Stimulated activated CD8-positive, alpha-beta memory T cell treated with anti-CD3 and anti-CD28 coated beads, Interleukin-15, amount 100 ng/mL, for 24 hours (primary cell): ENCODE data around the gene SLC17A2.

Experiments used
- DNase-seq: peaks from one replicate; pipeline ENCODE4 v3.0.0-alpha.2; 2020; ENCODE audit warnings: low read depth

SLC17A2 gene, protein sequence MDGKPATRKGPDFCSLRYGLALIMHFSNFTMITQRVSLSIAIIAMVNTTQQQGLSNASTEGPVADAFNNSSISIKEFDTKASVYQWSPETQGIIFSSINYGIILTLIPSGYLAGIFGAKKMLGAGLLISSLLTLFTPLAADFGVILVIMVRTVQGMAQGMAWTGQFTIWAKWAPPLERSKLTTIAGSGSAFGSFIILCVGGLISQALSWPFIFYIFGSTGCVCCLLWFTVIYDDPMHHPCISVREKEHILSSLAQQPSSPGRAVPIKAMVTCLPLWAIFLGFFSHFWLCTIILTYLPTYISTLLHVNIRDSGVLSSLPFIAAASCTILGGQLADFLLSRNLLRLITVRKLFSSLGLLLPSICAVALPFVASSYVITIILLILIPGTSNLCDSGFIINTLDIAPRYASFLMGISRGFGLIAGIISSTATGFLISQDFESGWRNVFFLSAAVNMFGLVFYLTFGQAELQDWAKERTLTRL

DNA sequence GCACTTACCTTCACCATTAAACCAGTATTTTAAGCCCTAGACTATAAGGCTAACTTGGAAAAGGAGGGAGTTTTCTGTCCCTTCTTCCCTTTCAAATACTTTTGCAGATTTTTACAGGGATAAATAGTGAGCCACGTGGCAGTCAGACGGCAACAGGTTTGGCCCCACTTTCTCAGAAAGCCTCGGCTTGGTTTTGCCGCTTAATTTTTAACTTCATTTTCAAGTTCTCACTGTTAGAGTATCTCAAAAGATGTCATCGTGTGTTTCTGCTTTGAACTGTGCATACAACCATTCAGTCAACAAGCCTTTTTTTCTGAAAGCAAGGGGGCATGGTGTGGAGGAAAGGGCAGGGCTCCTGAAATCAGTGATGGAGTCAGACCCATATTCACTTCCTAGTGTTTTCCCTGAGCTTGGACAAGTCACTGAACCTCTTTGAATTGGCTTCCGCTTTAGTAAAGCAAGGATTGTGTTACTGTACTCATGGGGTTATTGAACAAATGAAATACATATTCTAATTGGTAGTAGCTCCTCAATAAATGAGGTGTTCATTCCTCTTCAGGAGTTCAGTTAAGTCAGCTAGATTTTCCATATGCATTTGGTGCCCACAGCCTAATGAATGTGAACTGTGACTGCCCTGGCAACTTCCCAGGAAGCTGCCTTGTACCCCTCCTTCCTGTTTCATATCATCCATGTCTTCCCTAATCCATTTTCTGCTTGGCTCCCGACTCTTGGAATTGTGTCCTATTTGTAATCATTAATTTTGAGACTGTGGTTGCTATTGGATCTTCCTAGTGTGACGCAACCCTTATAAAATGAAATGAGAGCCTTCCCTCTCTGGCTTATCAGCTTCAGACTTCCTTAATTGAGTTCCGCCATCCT lies at the start of gene SLC17A2:
SLC17A2 (minus strand) TSS at position 160 of the 879 bp plus-strand sequence. CDS start 4,895 bp downstream, outside the sequence.
- DNase-seq: no peak

- no peak for DNase-seq
Observed at GRCh38 chr6:25975923-25976560, 45.6 kb upstream of the SLC17A2 start.

DNA sequence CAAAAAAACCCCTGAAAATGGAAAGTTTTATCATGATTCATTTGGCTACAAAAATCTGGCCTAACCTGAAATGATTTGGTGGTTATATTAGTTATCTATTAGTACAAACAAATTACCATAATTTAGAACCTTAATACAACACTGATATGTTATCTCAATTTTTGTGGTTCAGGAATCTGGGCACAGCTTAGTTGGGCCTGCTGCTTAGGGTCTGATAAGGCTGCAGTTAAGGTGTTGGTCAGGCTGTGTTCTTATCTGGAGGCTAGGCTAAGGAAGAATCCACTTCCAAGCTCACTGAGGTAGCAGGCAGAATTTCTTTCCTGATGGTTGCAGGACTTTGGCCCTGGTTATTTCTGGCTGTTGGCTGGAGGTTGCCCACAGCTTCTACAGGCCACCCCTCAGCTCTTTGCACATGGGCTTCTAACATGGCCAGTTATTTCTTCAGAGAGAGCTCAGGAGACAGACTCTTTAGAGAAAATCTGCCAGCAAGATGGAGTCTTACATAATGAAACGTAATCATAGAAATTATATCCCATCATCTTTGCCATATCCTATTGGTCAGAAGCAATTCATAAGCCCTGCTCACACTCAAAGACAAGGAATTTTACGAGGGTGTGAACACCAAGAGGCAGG lies 43.5 kb upstream of the SLC17A2 start:
- DNase-seq: no peak

- DNase-seq: no peak
Observed at GRCh38 chr6:25972902-25973301, 42.4 kb upstream of the SLC17A2 start.

- no peak for DNase-seq
Observed at GRCh38 chr6:25972128-25972527, 41.6 kb upstream of the SLC17A2 start.

DNA sequence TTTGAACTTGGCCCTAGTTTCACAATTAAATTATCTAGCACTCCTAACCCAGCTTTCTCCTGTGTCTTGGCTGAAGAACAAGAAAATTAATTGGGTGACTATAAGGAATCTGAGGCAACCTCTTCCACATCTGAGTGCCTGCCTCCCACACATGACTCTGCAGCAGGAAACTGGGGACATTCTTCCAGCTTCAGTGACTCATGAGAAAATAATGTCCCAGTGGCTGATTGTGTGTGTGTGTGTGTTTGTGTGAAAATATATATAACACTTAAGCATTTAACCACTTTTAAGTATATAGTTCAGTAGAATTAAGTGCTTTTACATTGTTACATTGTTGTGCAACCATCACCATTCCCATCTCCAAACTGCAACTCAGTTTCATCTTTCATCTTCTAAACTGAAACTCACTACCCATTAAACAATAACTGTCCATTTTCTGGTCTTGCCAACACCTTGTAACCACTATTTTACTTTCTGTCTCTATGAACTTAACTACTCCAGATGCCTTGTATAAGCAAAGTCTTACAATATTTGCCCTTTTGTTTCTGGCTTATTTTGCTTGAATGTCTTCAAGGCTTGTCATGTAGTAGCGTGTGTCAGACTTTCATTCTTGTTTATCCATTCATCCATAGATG lies 40.8 kb upstream of the SLC17A2 start:
- DNase-seq: no peak

GRCh38 chr6:25968769-25969168 lies 38.3 kb upstream of the SLC17A2 start:
- DNase-seq: no peak

DNA sequence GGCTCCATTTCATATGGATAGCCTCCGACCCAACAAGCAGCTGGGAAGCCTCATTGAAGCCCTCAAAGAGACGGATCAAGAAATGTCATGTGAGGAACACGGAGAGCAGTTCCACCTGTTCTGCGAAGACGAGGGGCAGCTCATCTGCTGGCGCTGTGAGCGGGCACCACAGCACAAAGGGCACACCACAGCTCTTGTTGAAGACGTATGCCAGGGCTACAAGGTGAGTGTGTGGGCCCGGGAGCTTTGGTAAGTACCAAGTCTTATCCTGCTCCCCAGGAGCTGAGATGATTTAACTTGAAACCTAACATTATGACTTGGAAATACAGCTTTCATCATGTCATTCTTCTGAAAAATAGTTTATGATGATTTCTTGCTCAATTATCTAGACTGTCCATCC lies 36.2 kb upstream of the SLC17A2 start:
- DNase-seq: no peak

GRCh38 chr6:25965058-25965457 lies 34.6 kb upstream of the SLC17A2 start:
- no peak for DNase-seq

DNA sequence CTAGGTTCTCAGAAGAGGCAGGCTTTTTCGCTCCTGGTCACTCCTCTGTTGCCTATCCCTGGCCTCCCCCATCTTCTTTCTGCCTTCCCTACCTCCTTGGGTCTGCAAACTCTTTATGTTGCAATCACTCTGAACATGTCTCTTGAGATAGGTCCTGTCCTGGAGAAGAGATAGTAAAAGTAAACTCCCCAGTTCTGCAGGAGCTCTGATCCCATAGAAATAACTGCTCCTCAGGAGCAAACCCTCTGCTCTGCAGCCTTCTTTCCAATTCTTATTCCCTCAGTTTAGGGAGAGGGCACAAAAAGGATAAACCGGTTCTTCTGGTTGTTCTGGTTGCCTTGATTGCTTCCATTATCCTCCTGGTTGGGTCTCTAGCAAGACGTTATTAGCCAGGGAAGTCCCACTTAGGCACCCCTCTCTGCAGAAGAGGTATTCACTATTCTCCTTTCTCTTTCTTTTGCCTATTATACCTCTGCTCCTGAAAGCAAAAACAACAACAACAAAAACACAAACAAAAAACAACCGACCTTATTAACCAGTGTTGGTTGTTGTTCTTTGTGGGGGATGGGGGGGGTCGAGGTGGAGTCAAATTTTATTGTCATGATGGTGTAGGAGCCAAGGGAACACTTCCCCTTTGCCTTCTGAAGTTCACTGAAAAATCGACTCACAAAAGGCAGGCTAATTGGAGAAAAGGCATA lies 33.1 kb upstream of the SLC17A2 start:
- DNase-seq: no peak

DNA sequence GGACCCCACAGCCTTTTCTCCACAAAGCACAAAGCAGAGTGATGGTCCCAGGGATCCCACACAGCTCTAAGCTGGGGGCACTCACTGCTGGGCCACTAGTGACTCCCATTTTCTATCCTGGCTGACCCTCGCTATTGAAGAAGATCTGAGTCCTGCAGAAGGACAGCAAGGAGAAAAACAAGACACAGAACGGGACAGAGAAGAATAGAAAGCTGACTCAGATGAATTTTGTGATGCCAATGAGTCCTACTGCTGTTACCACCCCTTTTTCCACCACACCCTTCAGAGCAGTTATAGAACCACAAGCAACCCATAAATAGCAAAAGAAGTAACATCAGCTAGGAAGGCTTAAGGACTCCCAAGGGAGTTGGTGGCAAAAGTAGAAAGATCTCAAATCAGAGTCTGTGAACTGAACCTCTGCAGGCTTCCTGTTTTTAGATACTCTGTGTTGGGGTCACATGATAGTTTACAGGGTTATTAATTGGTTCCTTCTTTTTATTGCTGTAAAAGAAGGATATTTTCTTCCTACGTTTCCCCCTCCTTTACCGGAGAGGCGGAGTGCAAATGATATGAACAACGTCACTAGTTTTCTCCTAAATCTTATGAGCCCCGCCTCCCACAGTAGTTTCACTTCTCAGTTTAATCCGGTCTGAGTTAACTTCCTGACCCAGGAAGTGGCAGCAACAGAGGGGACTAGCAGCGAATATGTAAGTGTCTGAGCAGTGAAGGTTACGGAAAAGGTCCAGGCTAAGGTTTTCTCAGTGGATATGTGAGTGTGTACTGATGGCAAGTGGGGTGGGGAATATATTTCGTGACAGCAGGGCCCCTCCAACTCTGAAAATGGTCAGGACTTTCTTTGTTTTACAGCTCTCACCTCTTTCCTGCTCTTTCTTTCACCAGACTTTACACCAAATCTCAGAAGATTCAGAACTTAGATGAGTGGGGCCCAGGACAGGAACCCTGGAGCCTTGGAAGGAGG lies 31.9 kb upstream of the SLC17A2 start, which contains the start of gene TRIM38:
TRIM38 (plus strand) TSS at position 654 of the 979 bp plus-strand sequence. CDS start 3,721 bp downstream, outside the sequence.
- no peak for DNase-seq

GRCh38 chr6:25961619-25962148 lies 31.2 kb upstream of the SLC17A2 start:
- DNase-seq: no peak

DNA sequence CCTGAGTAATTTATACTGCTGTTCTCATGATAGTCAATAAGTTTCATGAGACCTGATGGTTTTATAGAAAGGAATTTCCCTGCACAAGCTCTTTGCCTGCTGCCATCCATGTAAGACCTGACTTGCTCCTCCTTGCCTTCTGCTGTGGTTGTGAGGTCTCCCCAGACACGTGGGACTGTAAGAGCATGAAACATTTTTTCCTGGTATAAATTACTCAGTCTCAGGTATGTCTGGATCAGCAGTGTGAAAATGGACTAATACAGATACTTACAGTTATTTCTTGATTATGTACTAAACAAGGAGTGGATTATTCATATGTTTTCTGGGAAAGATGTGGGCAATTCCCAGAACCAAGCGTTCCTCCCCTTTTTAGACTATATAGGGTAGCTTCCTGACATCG lies 30.2 kb upstream of the SLC17A2 start:
- no peak for DNase-seq

DNA sequence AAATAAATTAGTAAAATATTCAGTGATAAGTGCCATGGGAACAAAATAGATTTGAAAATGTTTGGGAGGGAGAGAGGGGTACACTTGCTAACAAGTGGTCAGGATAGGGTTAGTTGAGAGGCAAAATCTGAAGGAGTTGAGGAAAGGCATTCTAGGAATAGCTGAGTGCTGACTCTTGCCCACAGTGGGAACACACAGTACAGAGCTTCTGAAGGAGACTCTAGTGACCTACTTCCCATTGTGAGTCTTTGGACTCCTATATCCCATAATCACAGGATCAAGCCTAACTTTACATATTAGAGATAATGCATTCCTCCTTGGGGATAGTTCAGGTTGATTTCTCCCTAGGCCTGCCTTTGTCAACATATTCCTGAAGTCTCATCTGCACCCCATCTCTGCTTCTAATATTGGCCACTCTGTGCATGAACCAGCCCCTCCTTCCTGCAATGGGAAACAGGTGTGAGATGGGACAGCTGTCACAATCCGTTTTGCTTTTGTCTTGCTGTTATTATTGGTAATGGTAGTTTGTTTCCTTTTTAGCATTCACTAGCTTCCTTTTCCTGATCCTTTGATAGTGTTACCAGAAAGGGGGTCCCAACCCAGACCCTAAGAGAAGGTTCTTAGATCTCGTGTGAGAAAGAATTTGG lies 29.5 kb upstream of the SLC17A2 start:
- no peak for DNase-seq

- DNase-seq: no peak
Observed at GRCh38 chr6:25958700-25959162, 28.2 kb upstream of the SLC17A2 start.

DNA sequence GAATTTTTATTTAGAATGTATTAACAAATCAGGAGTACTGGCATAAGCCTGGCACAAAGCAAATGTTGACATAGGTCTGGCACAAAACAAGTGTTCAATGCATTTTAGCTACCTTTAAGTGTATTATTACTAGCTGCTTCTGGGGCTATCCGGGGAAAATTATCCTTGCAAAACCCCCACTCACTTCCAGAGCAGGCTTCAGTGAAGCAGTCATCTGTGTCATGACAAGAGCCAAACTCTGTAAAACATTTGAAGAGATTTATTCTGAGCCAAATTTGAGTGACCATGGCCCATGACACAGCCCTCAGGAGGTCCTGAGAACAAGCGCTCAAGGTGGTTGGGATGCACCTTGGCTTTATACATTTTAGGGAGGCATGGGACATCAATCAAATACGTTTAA lies 25.7 kb upstream of the SLC17A2 start:
- no peak for DNase-seq

DNA sequence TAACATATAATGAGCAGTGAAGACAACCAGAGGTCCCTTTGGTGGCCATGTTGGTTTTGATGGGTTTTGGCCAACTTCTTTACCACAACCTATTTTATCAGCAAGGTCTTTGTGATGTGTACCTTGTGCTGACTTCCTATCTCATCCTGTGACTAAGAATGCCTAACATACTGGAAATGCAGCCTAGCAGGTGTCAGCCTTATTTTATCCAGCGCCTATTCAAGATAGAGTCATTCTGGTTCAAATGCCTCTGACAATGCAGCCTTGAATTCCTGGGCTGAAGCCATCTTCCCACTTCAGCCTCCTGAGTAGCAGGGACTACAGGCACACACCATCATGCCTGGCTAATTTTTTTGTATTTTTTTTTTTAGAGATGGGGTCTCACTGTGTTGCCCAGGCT lies 24.3 kb upstream of the SLC17A2 start:
- DNase-seq: no peak

GRCh38 chr6:25953733-25954132 lies 23.2 kb upstream of the SLC17A2 start:
- DNase-seq: no peak

GRCh38 chr6:25952535-25952934 lies 22.0 kb upstream of the SLC17A2 start:
- no peak for DNase-seq
